K562 (cell line): ENCODE data around the gene DBI. TPM values are rescaled to one million over a fixed set of nuclear protein-coding genes. Genes with fewer than 3 reads are reported as not detected.

Experiments
- ATAC-seq: fragments of 200-7000 bp; cut with Tn5 transposase; 3 replicates; pipeline ENCODE4 v1.9.1; 2020; ENCODE audit warnings: moderate library complexity
- BruUV-seq: library from RNA; stranded (reverse); fragments of 400-500 nt; replicated peaks from 2 replicates; lab custom pipeline; 2021; lab: Mats Ljungman, UMichigan
- CTCF ChIA-PET: fragments of 300-600 bp; formaldehyde crosslinking; extraction: SDS; loops from one replicate; lab custom pipeline; 2021; ENCODE audit warnings: low intra/inter-chr PET ratio; lab: Yijun Ruan, JAX
- POLR2A ChIA-PET: fragments of 300-600, 350-650 bp; sonication (Branson Sonifier 250); formaldehyde crosslinking; extraction: SDS; loops from one replicate; lab custom pipeline; 2021; ENCODE audit warnings: antibody characterized with exemption, inconsistent platforms; lab: Yijun Ruan, JAX
- DNase-seq, 4 experiments: peaks; one replicate each; pipeline versions ENCODE4 v3.0.0 to v3.0.0-alpha.2; 2011 to 2018; ENCODE audit warnings: low spot score in 3 of 4, mixed read lengths in 3 of 4; ENCODE audit errors: extremely low read depth in 1 of 4
- FAIRE-seq: peaks from 2 replicates; lab custom pipeline; 2011; peaks lifted over from hg19 to GRCh38; lab: Jason Lieb, UNC
- H2AFZ ChIP-seq: 2 replicates; pipeline ENCODE4 v1.6.0; 2011; ENCODE audit warnings: low read depth, low read length, control low read depth, inconsistent platforms
- H3K27ac ChIP-seq: fragments of 200-600 bp; 3 replicates; pipeline ENCODE4 v1.8.0; 2011; ENCODE audit warnings: low read depth, mild to moderate bottlenecking, control low read depth, inconsistent platforms, low read length, moderate library complexity, mixed read lengths; ENCODE audit errors: extremely low read depth
- H3K27me3 ChIP-seq, 2 experiments: fragments of 300-600 bp in 1 of 2; 2 replicates in 1 of 2; 3 replicates in 1 of 2; pipeline versions ENCODE4 v1.6.0 to v1.8.0; 2011; ENCODE audit warnings: inconsistent platforms in 2 of 2, low read length in 2 of 2, mild to moderate bottlenecking in 1 of 2, mixed read lengths in 1 of 2, moderate library complexity in 1 of 2; ENCODE audit not compliant: control insufficient read depth in 2 of 2, insufficient read depth in 2 of 2
- H3K36me3 ChIP-seq: fragments of 300-600 bp; 3 replicates; pipeline ENCODE4 v1.8.0; 2011; ENCODE audit warnings: mild to moderate bottlenecking, low read length, inconsistent platforms; ENCODE audit not compliant: control insufficient read depth, insufficient read depth
- H3K4me1 ChIP-seq, 2 experiments: fragments of 200-600 bp in 1 of 2; replicated peaks in 1 of 2; 2 replicates in 1 of 2; 3 replicates in 1 of 2; pipeline versions ENCODE4 v1.5.1 to v1.8.0; 2011; ENCODE audit warnings: inconsistent platforms in 2 of 2, low read length in 2 of 2, mild to moderate bottlenecking in 1 of 2, mixed read lengths in 1 of 2, moderate library complexity in 1 of 2; ENCODE audit not compliant: control insufficient read depth in 2 of 2, insufficient read depth in 2 of 2
- H3K4me2 ChIP-seq: 2 replicates; pipeline ENCODE4 v1.6.1; 2011; ENCODE audit warnings: low read length, control low read depth, inconsistent platforms, mixed read lengths; ENCODE audit not compliant: insufficient read depth
- H3K4me3 ChIP-seq: fragments of 200-600 bp; sonication (generic), shearing (Covaris generic); 2 replicates; pipeline ENCODE4 v1.5.1; 2016; ENCODE audit warnings: control low read depth, inconsistent platforms
- H3K79me2 ChIP-seq: fragments of 200-600 bp; 3 replicates; pipeline ENCODE4 v1.8.0; 2011; ENCODE audit warnings: low read length, inconsistent platforms; ENCODE audit not compliant: control insufficient read depth, insufficient read depth
- H3K9ac ChIP-seq, 2 experiments: 2 replicates each; pipeline versions ENCODE4 v1.6.0 to v1.6.1; 2011; ENCODE audit warnings: low read depth in 2 of 2, low read length in 2 of 2, control low read depth in 1 of 2, inconsistent platforms in 1 of 2, mild to moderate bottlenecking in 1 of 2, mixed read lengths in 1 of 2; ENCODE audit not compliant: insufficient read depth in 1 of 2
- H3K9me1 ChIP-seq: one replicate; pipeline ENCODE4 v1.6.0; 2011; ENCODE audit warnings: inconsistent platforms, mild to moderate bottlenecking, low read length, moderate library complexity; ENCODE audit not compliant: control insufficient read depth, insufficient read depth
- H3K9me3 ChIP-seq: replicated peaks from 2 replicates; pipeline ENCODE4 v1.5.1; 2011; ENCODE audit warnings: low read depth, low read length, inconsistent platforms; ENCODE audit not compliant: control insufficient read depth, insufficient read depth
- H4K20me1 ChIP-seq: replicated peaks from 2 replicates; pipeline ENCODE4 v1.6.1; 2011; ENCODE audit warnings: low read length, inconsistent platforms, mixed read lengths; ENCODE audit not compliant: control insufficient read depth, insufficient read depth
- C11orf30 ChIP-seq: fragments of 450-650 bp; IDR thresholded peaks from 2 replicates; pipeline ENCODE4 v1.6.1; 2016; ENCODE audit warnings: low read depth, mild to moderate bottlenecking
- HMG20A ChIP-seq: fragments of 450-650 bp; formaldehyde crosslinking; conservative IDR thresholded peaks from 2 replicates; pipeline ENCODE4 v1.4.0; 2020; ENCODE audit warnings: mild to moderate bottlenecking, mixed read lengths
- IFI16 ChIP-seq: fragments of 250-450 bp; sonication (Bioruptor Pico); IDR thresholded peaks from 2 replicates; pipeline ENCODE4 v2.1.2; 2022; ENCODE audit warnings: mild to moderate bottlenecking, inconsistent platforms
- MAFF ChIP-seq: IDR thresholded peaks from 2 replicates; pipeline ENCODE4 v1.6.1; 2012; ENCODE audit warnings: low read length, improper control_type of control experiment
- MAFG ChIP-seq: fragments of 450-650 bp; conservative IDR thresholded peaks from 2 replicates; pipeline ENCODE4 v1.6.1; 2016; ENCODE audit warnings: missing genetic modification characterization, missing compliant biosample characterization
- MEIS2 ChIP-seq: fragments of 450-650 bp; IDR thresholded peaks from 2 replicates; pipeline ENCODE4 v1.6.1; 2014; ENCODE audit warnings: mild to moderate bottlenecking; ENCODE audit not compliant: partially characterized antibody
- MTA2 ChIP-seq: fragments of 450-650 bp; IDR thresholded peaks from 2 replicates; pipeline ENCODE4 v1.6.1; 2016; ENCODE audit warnings: low read depth
- NFE2 ChIP-seq: IDR thresholded peaks from 2 replicates; pipeline ENCODE4 v1.6.1; 2014; ENCODE audit warnings: antibody characterized with exemption, low read depth
- NUFIP1 ChIP-seq: fragments of 450-650 bp; IDR thresholded peaks from 2 replicates; pipeline ENCODE4 v1.6.1; 2018; ENCODE audit not compliant: partially characterized antibody
- PHF8 ChIP-seq: fragments of 200-600 bp; sonication (generic); IDR thresholded peaks from 2 replicates; pipeline ENCODE4 v1.6.1; 2012; ENCODE audit warnings: mixed run types, mild to moderate bottlenecking, inconsistent platforms, low read length, moderate library complexity, borderline replicate concordance
- PYGO2 ChIP-seq: fragments of 450-650 bp; IDR thresholded peaks from 2 replicates; pipeline ENCODE4 v1.6.1; 2016; ENCODE audit warnings: mild to moderate bottlenecking, missing genetic modification characterization, moderate library complexity, missing compliant biosample characterization
- RB1 ChIP-seq: fragments of 450-650 bp; IDR thresholded peaks from 2 replicates; pipeline ENCODE4 v1.6.1; 2017; ENCODE audit warnings: low read depth, mild to moderate bottlenecking
- RFX1 ChIP-seq: fragments of 450-650 bp; IDR thresholded peaks from 2 replicates; pipeline ENCODE4 v1.6.1; 2016; ENCODE audit warnings: mild to moderate bottlenecking, moderate library complexity
- RHOXF2B ChIP-seq: fragments of 250-450 bp; sonication (Bioruptor Pico); conservative IDR thresholded peaks from 2 replicates; pipeline ENCODE4 v1.5.1; 2021
- TAL1 ChIP-seq: fragments of 450-650 bp; IDR thresholded peaks from 2 replicates; pipeline ENCODE4 v1.6.1; 2016; ENCODE audit warnings: mild to moderate bottlenecking
- U2AF1 ChIP-seq: fragments of 200-400 bp; formaldehyde crosslinking; optimal IDR thresholded peaks from 2 replicates; pipeline ENCODE3; 2017; ENCODE audit warnings: mild to moderate bottlenecking, low read depth, low read length, moderate library complexity
- ZKSCAN3 ChIP-seq: fragments of 250-450 bp; sonication (Bioruptor Pico); IDR thresholded peaks from 2 replicates; pipeline ENCODE4 v1.4.0; 2020
- ZNF146 ChIP-seq: IDR thresholded peaks from one replicate; pipeline ENCODE4 v1.6.1; 2018; ENCODE audit warnings: missing compliant biosample characterization; ENCODE audit not compliant: unreplicated experiment
- ZNF316 ChIP-seq: fragments of 450-650 bp; IDR thresholded peaks from 2 replicates; pipeline ENCODE4 v1.6.1; 2016
- ZNF584 ChIP-seq: fragments of 200-800 bp; sonication (Bioruptor generic); IDR thresholded peaks from 2 replicates; pipeline ENCODE4 v1.6.1; 2016; ENCODE audit warnings: low read depth, mild to moderate bottlenecking, missing genetic modification characterization, missing compliant biosample characterization
- WGBS: fragments of 100-300 bp; shearing (Covaris generic); methylation state at CpG from one replicate; pipeline ENCODE4 v1.1.6; 2016; ENCODE audit warnings: low coverage, mixed read lengths; ENCODE audit not compliant: insufficient coverage; ENCODE audit errors: missing lambda C conversion rate; 5-methylcytosine and 5-hydroxymethylcytosine counted together
- in situ Hi-C: fragments of 300-500 bp; cut with MboI; formaldehyde crosslinking; loops from 4 replicates; pipeline ENCODE4 v1.15.0; 2018; ENCODE audit warnings: inconsistent platforms, mixed read lengths
- intact Hi-C: fragments of 100-400 bp; cut with micrococcal nuclease; formaldehyde crosslinking; loops from 2 replicates; pipeline ENCODE4 v1.14.2; 2022
- polyA plus RNA-seq, 8 experiments: library from polyadenylated mRNA; depleted of rRNA in 4 of 8; stranded (reverse) in 5 of 8; unstranded in 3 of 8; fragments of >200 nt; fragmentation: Nextera tagmentation in 2 of 8; fragmentation: Illumina TruSeq in 1 of 8; extraction: Ambion mirVana in 2 of 8; extraction: Trizol in 1 of 8; gene quantifications; 2 replicates each; pipeline versions ENCODE4 v1.2.1 to v1.2.3, GENCODE V29; 2011 to 2014; ENCODE audit warnings: inconsistent platforms in 1 of 8, missing spikeins in 1 of 8
- total RNA-seq, 7 experiments: library from RNA; depleted of rRNA in 6 of 7; stranded (reverse); fragments of >200 nt in 6 of 7; fragmentation: Illumina TruSeq in 2 of 7; extraction: Trizol in 2 of 7; gene quantifications; 2 replicates each; pipeline versions ENCODE4 v1.2.1 to v1.2.3, GENCODE V29; 2011 to 2021; ENCODE audit warnings: low replicate concordance in 1 of 7

DBI gene
- total and polyA plus RNA-seq, 9 of the 15 experiments (the other 6 are each of a cell fraction or from before 2014, with no cell fraction given), result 55.8 to 443 (median 194) TPM

- H4K20me1 ChIP-seq, result no peaks in the 10 kb centered on the region
- BruUV-seq, result no TSS peak
- TF ChIP-seq MTA2 (no peak), ZNF584 (CRISPR knock-in tag) (no peak)
- H3K4me1 ChIP-seq, result peaks cover 3 to 14% of the 10 kb centered on the region in 2 experiments; a peak in 4 of 5 replicates
- ATAC-seq (no peak), FAIRE-seq (no peak), DNase-seq (no peak)
- in situ Hi-C loops (no loop called here), intact Hi-C loops (no loop called here)
- no peaks in the 10 kb centered on the region for H3K9me3 ChIP-seq
- CTCF ChIA-PET, result no interaction called here
- POLR2A ChIA-PET, result interaction anchor here (1.5 kb wide), 1 partner anchor 14 kb away, joined by 4 read pairs; no protein-coding TSS in a partner anchor
- H3K36me3 ChIP-seq, result peaks cover 15% of the 10 kb centered on the region; the same call in 2 of the 3 replicates
- no peak overlapping the region for H2AFZ ChIP-seq
- H3K4me3 ChIP-seq, result no peak overlapping the region
- peaks cover 25% of the 10 kb centered on the region for H3K79me2 ChIP-seq
- H3K4me2 ChIP-seq, result no peak overlapping the region
- H3K9me1 ChIP-seq, result peaks cover 4% of the 10 kb centered on the region
- no peak overlapping the region for H3K9ac ChIP-seq
- H3K27ac ChIP-seq, result no peak overlapping the region
- WGBS, result 80% methylated on average over 6 of the region's 6 CpGs
- H3K27me3 ChIP-seq, result no peaks in the 10 kb centered on the region
Observed at GRCh38 chr2:119364798-119365197, 2.0 kb upstream of the DBI start.

- H3K27me3 ChIP-seq, result no peaks in the 10 kb centered on the region
- H3K9ac ChIP-seq, result peak overlapping the region; percentile 83 to 85; a peak in 2 of 4 replicates
- no TSS peak for BruUV-seq
- peaks cover 4% of the 10 kb centered on the region for H3K9me1 ChIP-seq
- DNase-seq, result no peak
- no peaks in the 10 kb centered on the region for H4K20me1 ChIP-seq
- no peak overlapping the region for H2AFZ ChIP-seq
- intact Hi-C loops (no loop called here), in situ Hi-C loops (no loop called here)
- H3K4me3 ChIP-seq, result peak overlapping the region; percentile 75
- ATAC-seq, result no peak
- 16% methylated on average over 6 of the region's 6 CpGs for WGBS
- ChIA-PET POLR2A (interaction anchor here (1.5 kb wide), 1 partner anchor 15 kb away, joined by 4 read pairs; no protein-coding TSS in a partner anchor), CTCF (no interaction called here)
- no peak overlapping the region for H3K27ac ChIP-seq
- H3K9me3 ChIP-seq, result no peaks in the 10 kb centered on the region
- H3K79me2 ChIP-seq, result peaks cover 25% of the 10 kb centered on the region
- peaks cover 19% of the 10 kb centered on the region; the same call in 2 of the 3 replicates for H3K36me3 ChIP-seq
- H3K4me2 ChIP-seq, result peak overlapping the region; percentile 97
- peak; percentile 52 for FAIRE-seq
- H3K4me1 ChIP-seq, result peaks cover 3 to 14% of the 10 kb centered on the region in 2 experiments; a peak in 4 of 5 replicates
- TF ChIP-seq RHOXF2B (CRISPR knock-in tag) (no peak), ZKSCAN3 (no peak), PHF8 (no peak), MAFG (tag) (peak; percentile 64), ZNF146 (CRISPR knock-in tag) (no peak), ZNF316 (peak; percentile 28; the same call in 1 of the 2 replicates), NUFIP1 (no peak), RFX1 (peak; percentile 40; the same call in 1 of the 2 replicates), MAFF (0 out of 2 replicates have a peak, but pooled peaks have one; percentile 12), HMG20A (CRISPR knock-in tag) (no peak), NFE2 (peak; percentile 57), MEIS2 (peak; percentile 58), RB1 (no peak), U2AF1 (no peak), TAL1 (no peak), PYGO2 (tag) (no peak), IFI16 (CRISPR knock-in tag) (no peak), C11orf30 (peak; percentile 24; the same call in 1 of the 2 replicates)
- TF ChIP-seq, all 486 proteins: peak for 7
Observed at GRCh38 chr2:119365436-119365835, 1.3 kb upstream of the DBI start.
